ENCODE results near the gene CCDC112. TPM values are rescaled to one million over a fixed set of nuclear protein-coding genes. Genes with fewer than 3 reads are reported as not detected.

CCDC112 gene
- total and polyA plus RNA-seq, 9 of the 15 experiments (the other 6 are each of a cell fraction or from before 2014, with no cell fraction given): 3.3 to 15.3 (median 7.4) TPM

- TF ChIP-seq UBTF (IDR thresholded peaks at IDR 0.05; ENCODE audit: borderline replicate concordance in 1 of 2, low read depth in 2 of 2, low read length in 2 of 2) (peak in 1 of 2 experiments; percentile 57; a peak in 2 of 4 replicates), OTX1 (CRISPR knock-in tag; IDR thresholded peaks at IDR 0.05) (peak; percentile 81), ZNF766 (CRISPR knock-in tag; conservative IDR thresholded peaks at IDR 0.05) (peak; percentile 86), TGIF2 (CRISPR knock-in tag; IDR thresholded peaks at IDR 0.05) (no peak), ZNF12 (CRISPR knock-in tag; IDR thresholded peaks at IDR 0.05) (no peak), FOXJ2 (tag; IDR thresholded peaks at IDR 0.05) (no peak), ZBTB11 (CRISPR knock-in tag; IDR thresholded peaks at IDR 0.05) (peak; percentile 75 to 97 (median 78); a peak in 5 of 6 replicates), ZNF282 (CRISPR knock-in tag; IDR thresholded peaks at IDR 0.05) (no peak), TAF15 (IDR thresholded peaks at IDR 0.05; ENCODE audit: low read depth, low read length) (no peak), ZNF431 (CRISPR knock-in tag; IDR thresholded peaks at IDR 0.05) (no peak), KAT8 (IDR thresholded peaks at IDR 0.05; ENCODE audit: low read depth) (no peak), ZC3H4 (CRISPR knock-in tag; IDR thresholded peaks at IDR 0.05; ENCODE audit: borderline replicate concordance) (no peak), PCBP1 (IDR thresholded peaks at IDR 0.05; ENCODE audit: low read depth, low read length, poor library complexity, severe bottlenecking) (no peak), RBM22 (IDR thresholded peaks at IDR 0.05; ENCODE audit: low read depth, low read length, poor library complexity, severe bottlenecking) (peak; percentile 47), PHF8 (IDR thresholded peaks at IDR 0.05; ENCODE audit: borderline replicate concordance, low read length) (peak; percentile 91), RB1 (IDR thresholded peaks at IDR 0.05; ENCODE audit: low read depth) (peak; percentile 55; the same call in 1 of the 2 replicates), ZBTB33 (CRISPR knock-in tag; IDR thresholded peaks at IDR 0.05) (no peak)
Observed at GRCh38 chr5:115262321-115263077, 34.0 kb downstream of the CCDC112 start, which contains the start of gene PGGT1B (continued).

Measured in K562 (cell line).